Spleen (tissue), 11 donors: ENCODE results near the gene RAB22A. TPM values are rescaled to one million over a fixed set of nuclear protein-coding genes. Genes with fewer than 3 reads are reported as not detected.

Experiments used
- DNase-seq: peaks from one replicate; pipeline ENCODE4 v3.0.0-alpha.2; 2020
- H3K27ac ChIP-seq, 8 donors: fragments of 200-600 bp; sonication (generic) in 7 of 8; 1 replicate in 4 of 8; 2 replicates in 4 of 8; pipeline versions ENCODE4 v1.5.0 to v1.8.0; 2016 to 2021; ENCODE audit warnings: inconsistent platforms in 4 of 8, mild to moderate bottlenecking in 4 of 8, moderate library complexity in 1 of 8
- H3K27me3 ChIP-seq, 7 donors: fragments of 200-600 bp; sonication (generic) in 6 of 7; replicated peaks in 1 of 7; 1 replicate in 4 of 7; 2 replicates in 3 of 7; pipeline versions ENCODE4 v1.5.0 to v1.8.0; 2016 to 2021; ENCODE audit warnings: inconsistent platforms in 3 of 7, mild to moderate bottlenecking in 1 of 7
- H3K36me3 ChIP-seq, 6 donors: fragments of 200-600 bp; sonication (generic) in 5 of 6; 1 replicate in 4 of 6; 2 replicates in 2 of 6; pipeline versions ENCODE4 v1.5.0 to v1.8.0; 2016 to 2021; ENCODE audit warnings: inconsistent platforms in 2 of 6
- H3K4me1 ChIP-seq, 6 donors: fragments of 200-600 bp; sonication (generic) in 5 of 6; 1 replicate in 3 of 6; 2 replicates in 3 of 6; pipeline versions ENCODE4 v1.5.0 to v1.8.0; 2016 to 2021; ENCODE audit warnings: inconsistent platforms in 3 of 6
- H3K4me3 ChIP-seq, 8 donors: fragments of 200-600 bp; sonication (generic) in 7 of 8; 1 replicate in 4 of 8; 2 replicates in 4 of 8; pipeline versions ENCODE4 v1.5.0 to v1.8.0; 2016 to 2021; ENCODE audit warnings: inconsistent platforms in 4 of 8, mild to moderate bottlenecking in 4 of 8, moderate library complexity in 2 of 8
- H3K9me3 ChIP-seq, 8 donors: fragments of 200-600 bp; sonication (generic) in 7 of 8; 1 replicate in 4 of 8; 2 replicates in 4 of 8; pipeline versions ENCODE4 v1.5.0 to v1.8.0; 2016 to 2021; ENCODE audit warnings: inconsistent platforms in 4 of 8
- CTCF ChIP-seq, 11 experiments: fragments of 200-600 bp in 7 of 11; fragments of 450-650 bp in 4 of 11; sonication (generic) in 4 of 11; IDR thresholded peaks in 8 of 11; conservative IDR thresholded peaks in 3 of 11; 1 replicate in 7 of 11; 2 replicates in 4 of 11; pipeline versions ENCODE4 v1.4.0 to v1.8.0; 2016 to 2021; ENCODE audit warnings: antibody characterized with exemption in 11 of 11, inconsistent platforms in 4 of 11, mild to moderate bottlenecking in 1 of 11
- POLR2A ChIP-seq, 3 donors: fragments of 450-650 bp; IDR thresholded peaks; one replicate each; pipeline ENCODE4 v1.5.1; 2017; ENCODE audit warnings: antibody characterized with exemption in 3 of 3, mild to moderate bottlenecking in 1 of 3
- POLR2AphosphoS5 ChIP-seq, 3 donors: sonication (generic); formaldehyde crosslinking; IDR thresholded peaks; one replicate each; pipeline ENCODE4 v1.5.1; 2017; ENCODE audit warnings: antibody characterized with exemption in 3 of 3
- WGBS, 5 donors: extraction: QIAGEN DNeasy Blood & Tissue Kit in 3 of 5; methylation state at CpG; one replicate each; pipeline versions ENCODE4 v1.1.5 to v1.1.7; 2013 to 2018; 5-methylcytosine and 5-hydroxymethylcytosine counted together
- intact Hi-C: fragments of 100-400 bp; cut with DNase I; formaldehyde crosslinking; loops from one replicate; pipeline ENCODE4 v1.15.0; 2023; ENCODE audit warnings: low total_unique reads
- polyA plus RNA-seq, 3 donors: library from polyadenylated mRNA; stranded (reverse); fragments of 200-250 nt; gene quantifications; one replicate each; pipeline ENCODE4 v1.2.1, GENCODE V29; 2013
- total RNA-seq, 7 donors: library from RNA; depleted of rRNA in 3 of 7; stranded (reverse); fragments of >200 nt in 3 of 7; fragmentation: NEBNext Ultra II Directional in 4 of 7; extraction: Animal tissue kit (Norgen Biotek cat#: 25700) in 4 of 7; gene quantifications; one replicate each; pipeline versions ENCODE4 v1.1.0 to v1.2.1, GENCODE V29; 2016 to 2021
- donor health status: healthy with polysubstance abuse.
- donor health status: DM: no; HTN: no; CAD: no; lungs with moderate emphysema.
- donor health status: DM: no; HTN: no; CAD: no.
- donor health status: Bipolar disorder and iron deficiency.
- donor health status: healthy.
- donor health status: DM: no; HTN: no; CAD: no.
- donor health status: DM: yes; HTN: yes; CAD: no.

Gene RAB22A
- total and polyA plus RNA-seq, 10 donors = 4.2 to 22.6 (median 17.5) TPM

- H3K4me3 ChIP-seq = no peak overlapping the region
- no peaks in the 10 kb centered on the region for H3K9me3 ChIP-seq
- intact Hi-C loops = no loop called here
- 71 to 85% (median 81%) methylated on average over 4 of the region's 4 CpGs for WGBS, 5 donors
- TF ChIP-seq POLR2AphosphoS5 (IDR thresholded peaks at IDR 0.05) (no peak), POLR2A (IDR thresholded peaks at IDR 0.05) (no peak), CTCF (IDR thresholded peaks at IDR 0.05 in 8 of 11, conservative IDR thresholded peaks at IDR 0.05 in 3 of 11) (no peak)
- peaks cover 5 to 73% (median 9%) of the 10 kb centered on the region in 6 donors for H3K4me1 ChIP-seq
- peaks cover 0 to 24% (median 8%) of the 10 kb centered on the region in 6 donors for H3K36me3 ChIP-seq
- no peak for DNase-seq
- H3K27me3 ChIP-seq = no peaks in the 10 kb centered on the region
- no peak overlapping the region for H3K27ac ChIP-seq
Observed at GRCh38 chr20:58321205-58321604, 11.7 kb downstream of the RAB22A start.

GRCh38 chr20:58322083-58322482 is 12.6 kb downstream of the RAB22A start:
- no peak overlapping the region for H3K27ac ChIP-seq
- DNase-seq = no peak
- intact Hi-C loops = no loop called here
- H3K9me3 ChIP-seq = no peaks in the 10 kb centered on the region
- TF ChIP-seq CTCF (IDR thresholded peaks at IDR 0.05 in 8 of 11, conservative IDR thresholded peaks at IDR 0.05 in 3 of 11) = no peak
- no peak for TF ChIP-seq POLR2A (IDR thresholded peaks at IDR 0.05)
- no peak for TF ChIP-seq POLR2AphosphoS5 (IDR thresholded peaks at IDR 0.05)
- no peaks in the 10 kb centered on the region for H3K27me3 ChIP-seq
- H3K4me1 ChIP-seq = peaks cover 5 to 73% (median 8%) of the 10 kb centered on the region in 6 donors
- H3K36me3 ChIP-seq = peaks cover 0 to 16% (median under 1%) of the 10 kb centered on the region in 6 donors
- WGBS, 5 donors = 85 to 90% (median 86%) methylated on average over 5 of the region's 5 CpGs
- H3K4me3 ChIP-seq = no peak overlapping the region

GRCh38 chr20:58325912-58326311 is 16.4 kb downstream of the RAB22A start:
- no peak for DNase-seq
- Histone ChIP-seq H3K9me3 (no peaks in the 10 kb centered on the region), H3K27me3 (no peaks in the 10 kb centered on the region), H3K27ac (no peak overlapping the region), H3K4me3 (no peak overlapping the region), H3K36me3 (no peaks in the 10 kb centered on the region), H3K4me1 (peaks cover 5 to 69% (median 16%) of the 10 kb centered on the region in 6 donors)
- intact Hi-C loops = no loop called here
- TF ChIP-seq POLR2A (IDR thresholded peaks at IDR 0.05) (no peak), POLR2AphosphoS5 (IDR thresholded peaks at IDR 0.05) (no peak), CTCF (IDR thresholded peaks at IDR 0.05 in 8 of 11, conservative IDR thresholded peaks at IDR 0.05 in 3 of 11) (no peak)
- 77 to 88% (median 81%) methylated on average over 2 of the region's 2 CpGs for WGBS, 5 donors

GRCh38 chr20:58327211-58327610 is 17.7 kb downstream of the RAB22A start:
- WGBS, 5 donors = 82 to 95% (median 89%) methylated on average over 2 of the region's 2 CpGs
- no peak overlapping the region for H3K27ac ChIP-seq
- no peaks in the 10 kb centered on the region for H3K9me3 ChIP-seq
- H3K4me3 ChIP-seq = no peak overlapping the region
- peaks cover 0 to 10% (median 0%) of the 10 kb centered on the region in 6 donors for H3K36me3 ChIP-seq
- intact Hi-C loops = no loop called here
- TF ChIP-seq POLR2AphosphoS5 (IDR thresholded peaks at IDR 0.05) (no peak), POLR2A (IDR thresholded peaks at IDR 0.05) (no peak)
- peaks cover 0 to 67% (median 12%) of the 10 kb centered on the region in 6 donors for H3K4me1 ChIP-seq
- DNase-seq = no peak
- H3K27me3 ChIP-seq = no peaks in the 10 kb centered on the region

- Histone ChIP-seq H3K27me3 (no peaks in the 10 kb centered on the region), H3K9me3 (no peaks in the 10 kb centered on the region), H3K27ac (no peak overlapping the region), H3K4me1 (peaks cover 0 to 60% (median 10%) of the 10 kb centered on the region in 6 donors), H3K36me3 (peaks cover 0 to 18% (median 0%) of the 10 kb centered on the region in 6 donors), H3K4me3 (no peak overlapping the region)
- intact Hi-C loops = no loop called here
- DNase-seq = no peak
- WGBS, 5 donors = 92 to 96% (median 94%) methylated on average over 7 of the region's 7 CpGs
- TF ChIP-seq POLR2A (IDR thresholded peaks at IDR 0.05) (no peak), POLR2AphosphoS5 (IDR thresholded peaks at IDR 0.05) (no peak), CTCF (IDR thresholded peaks at IDR 0.05 in 8 of 11, conservative IDR thresholded peaks at IDR 0.05 in 3 of 11) (no peak)
Observed at GRCh38 chr20:58328836-58329235, 19.3 kb downstream of the RAB22A start.
